Measurements from ENCODE around the gene CEPT1.
"Not testable (repeated sequence)": the region's sequence is repeated elsewhere in the genome, so short reads cannot be mapped to it uniquely, and the experiment has no call there.

CEPT1 gene

GRCh38 chr1:111139956-111140679 lies at the start of gene CEPT1, which contains the start of gene DRAM2:
Gene CEPT1, plus strand, starts transcription at chr1:111140223. Its CDS starts 7,492 bp downstream, at chr1:111147715.
Gene DRAM2, minus strand, starts transcription at chr1:111140093. Its CDS starts 8,539 bp downstream, at chr1:111131554.
- DNase-seq: peak; percentile 94

- not testable (repeated sequence) for DNase-seq
Measured at GRCh38 chr1:111095421-111095820, 44.6 kb upstream of the CEPT1 start.

- no peak for DNase-seq
Measured at GRCh38 chr1:111097356-111098099, 42.5 kb upstream of the CEPT1 start.

GRCh38 chr1:111099289-111099688 lies 40.7 kb upstream of the CEPT1 start:
- DNase-seq: no peak

GRCh38 chr1:111101854-111102642 lies 38.0 kb upstream of the CEPT1 start:
- no peak for DNase-seq

GRCh38 chr1:111104981-111105380 lies 35.0 kb upstream of the CEPT1 start:
- no peak for DNase-seq

- no peak for DNase-seq
Measured at GRCh38 chr1:111110197-111110899, 29.7 kb upstream of the CEPT1 start.

- DNase-seq: no peak
Measured at GRCh38 chr1:111116496-111116895, 23.5 kb upstream of the CEPT1 start.

- DNase-seq: no peak
Measured at GRCh38 chr1:111126354-111126753, 13.7 kb upstream of the CEPT1 start.

GRCh38 chr1:111127923-111128643 lies 11.9 kb upstream of the CEPT1 start:
- peak; percentile 5 for DNase-seq

- no peak for DNase-seq
Measured at GRCh38 chr1:111129376-111129775, 10.6 kb upstream of the CEPT1 start.

- DNase-seq: no peak
Measured at GRCh38 chr1:111131693-111132092, 8.3 kb upstream of the CEPT1 start.

GRCh38 chr1:111133866-111134265 lies 6.2 kb upstream of the CEPT1 start:
- DNase-seq: no peak

- peak; percentile 33 for DNase-seq
Measured at GRCh38 chr1:111139324-111139955, 583 bp upstream of the CEPT1 start.

GRCh38 chr1:111140680-111140967 lies 601 bp downstream of the CEPT1 start:
- DNase-seq: no peak

GRCh38 chr1:111141245-111142220 lies 1.5 kb downstream of the CEPT1 start:
- no peak for DNase-seq

- no peak for DNase-seq
Measured at GRCh38 chr1:111142356-111142975, 2.4 kb downstream of the CEPT1 start.

GRCh38 chr1:111145542-111145941 lies 5.5 kb downstream of the CEPT1 start:
- no peak for DNase-seq

GRCh38 chr1:111145963-111146768 lies 6.1 kb downstream of the CEPT1 start:
- DNase-seq: no peak
